Measurements from ENCODE around the gene SPHKAP. TPM values are rescaled to one million over a fixed set of nuclear protein-coding genes. Genes with fewer than 3 reads are reported as not detected.

SPHKAP gene
- total and polyA plus RNA-seq, 11 donors = 8.3 to 150 (median 70.2) TPM

GRCh38 chr2:228105526-228106250, 75.8 kb downstream of the SPHKAP start:
- H3K9me3 ChIP-seq = no peaks in the 10 kb centered on the region
- no peaks in the 10 kb centered on the region for H3K4me1 ChIP-seq
- ATAC-seq (no peak), DNase-seq (no peak)
- WGBS, 4 donors = 69 to 83% (median 81%) methylated on average over 8 of the region's 8 CpGs
- no peak overlapping the region for H3K27ac ChIP-seq
- TF ChIP-seq CTCF (IDR thresholded peaks at IDR 0.05) = no peak
- no peak for TF ChIP-seq POLR2A (IDR thresholded peaks at IDR 0.05)
- intact Hi-C loops (cut with DNase I) = no loop called here
- H3K36me3 ChIP-seq = peaks cover 0 to 13% (median 0%) of the 10 kb centered on the region in 9 donors
- no peak overlapping the region for H3K4me3 ChIP-seq
- H3K27me3 ChIP-seq = no peaks in the 10 kb centered on the region

GRCh38 chr2:228104215-228104614, 77.3 kb downstream of the SPHKAP start:
- ATAC-seq = no peak
- Histone ChIP-seq H3K27ac (no peak overlapping the region), H3K9me3 (peaks cover 0 to 4% (median 0%) of the 10 kb centered on the region in 12 donors), H3K4me1 (no peaks in the 10 kb centered on the region), H3K27me3 (no peaks in the 10 kb centered on the region), H3K36me3 (peaks cover 0 to 13% (median 0%) of the 10 kb centered on the region in 9 donors), H3K4me3 (no peak overlapping the region)
- DNase-seq = no peak
- WGBS, 4 donors = 88 to 94% (median 91%) methylated on average over 2 of the region's 2 CpGs
- intact Hi-C loops (cut with DNase I) = no loop called here
- no peak for TF ChIP-seq CTCF (IDR thresholded peaks at IDR 0.05)
- no peak for TF ChIP-seq POLR2A (IDR thresholded peaks at IDR 0.05)

- intact Hi-C loops (cut with DNase I) = no loop called here
- ATAC-seq = no peak
These were observed 78.1 kb downstream of the SPHKAP start for GRCh38 chr2:228103379-228103778.

More at GRCh38 chr2:228103379-228103778, 78.1 kb downstream of the SPHKAP start:
- Histone ChIP-seq H3K36me3 (peaks cover 0 to 10% (median 0%) of the 10 kb centered on the region in 9 donors), H3K27me3 (no peaks in the 10 kb centered on the region), H3K27ac (no peak overlapping the region), H3K9me3 (peaks cover 0 to 12% (median 3%) of the 10 kb centered on the region in 12 donors), H3K4me3 (no peak overlapping the region), H3K4me1 (no peaks in the 10 kb centered on the region)
- WGBS, 4 donors = 63 to 80% (median 76%) methylated on average over 5 of the region's 5 CpGs
- TF ChIP-seq CTCF (IDR thresholded peaks at IDR 0.05) (no peak), POLR2A (IDR thresholded peaks at IDR 0.05) (no peak)
- DNase-seq = no peak
